Neuronal stem cell (in vitro differentiated cells): ENCODE measurements around the gene TAP1.

Source experiments
- DNase-seq: peaks from one replicate; pipeline ENCODE4 v3.0.0-alpha.2; 2013; ENCODE audit warnings: low spot score
- H2AFZ ChIP-seq: one replicate; pipeline ENCODE4 v1.6.1; 2013; ENCODE audit warnings: mild to moderate bottlenecking, low read length, inconsistent platforms
- H2AK5ac ChIP-seq: 2 replicates; pipeline ENCODE4 v1.6.1; 2013; ENCODE audit warnings: low read depth, mild to moderate bottlenecking, inconsistent platforms, low read length, moderate library complexity, mixed read lengths
- H2BK120ac ChIP-seq: 2 replicates; pipeline ENCODE4 v1.6.1; 2013; ENCODE audit warnings: low read depth, mild to moderate bottlenecking, inconsistent platforms, low read length, moderate library complexity, mixed read lengths
- H2BK12ac ChIP-seq: one replicate; pipeline ENCODE4 v1.6.1; 2013; ENCODE audit warnings: low read length, inconsistent platforms
- H2BK15ac ChIP-seq: 2 replicates; pipeline ENCODE4 v1.6.1; 2013; ENCODE audit warnings: mild to moderate bottlenecking, low read length, inconsistent platforms, mixed read lengths
- H2BK5ac ChIP-seq: one replicate; pipeline ENCODE4 v1.6.1; 2013; ENCODE audit warnings: inconsistent platforms, mild to moderate bottlenecking, low read length, moderate library complexity
- H3K14ac ChIP-seq: one replicate; pipeline ENCODE4 v1.6.1; 2013; ENCODE audit warnings: low read length, inconsistent platforms
- H3K18ac ChIP-seq: 2 replicates; pipeline ENCODE4 v1.6.1; 2013; ENCODE audit warnings: low read length, inconsistent platforms
- H3K23ac ChIP-seq: 2 replicates; pipeline ENCODE4 v1.6.1; 2013; ENCODE audit warnings: low read depth, mild to moderate bottlenecking, mixed read lengths, low read length, inconsistent platforms; ENCODE audit not compliant: poor library complexity
- H3K27ac ChIP-seq: replicated peaks from 3 replicates; pipeline ENCODE4 v1.5.1; 2013; ENCODE audit warnings: low read length, inconsistent platforms
- H3K27me3 ChIP-seq, 3 experiments: 2 replicates each; pipeline ENCODE4 v1.6.1; 2013; ENCODE audit warnings: low read length in 3 of 3, mild to moderate bottlenecking in 2 of 3, inconsistent platforms in 1 of 3, low read depth in 1 of 3, mixed read lengths in 1 of 3, moderate library complexity in 1 of 3; ENCODE audit not compliant: control insufficient read depth in 3 of 3, insufficient read depth in 3 of 3
- H3K36me3 ChIP-seq, 2 donors: replicated peaks in 1 of 2; 2 replicates each; pipeline ENCODE4 v1.6.1; 2013; ENCODE audit warnings: low read length in 2 of 2; ENCODE audit not compliant: control insufficient read depth in 2 of 2, insufficient read depth in 2 of 2
- H3K4ac ChIP-seq: 2 replicates; pipeline ENCODE4 v1.6.1; 2013; ENCODE audit warnings: inconsistent platforms, mild to moderate bottlenecking, low read length, moderate library complexity
- H3K4me1 ChIP-seq, 2 donors: 1 replicate in 1 of 2; 2 replicates in 1 of 2; pipeline ENCODE4 v1.6.1; 2013; ENCODE audit warnings: low read length in 2 of 2, low read depth in 1 of 2; ENCODE audit not compliant: control insufficient read depth in 2 of 2, insufficient read depth in 1 of 2
- H3K4me2 ChIP-seq: one replicate; pipeline ENCODE4 v1.6.1; 2013; ENCODE audit warnings: mild to moderate bottlenecking, low read length, inconsistent platforms; ENCODE audit not compliant: insufficient read depth, poor library complexity, severe bottlenecking
- H3K4me3 ChIP-seq, 2 donors: 2 replicates each; pipeline ENCODE4 v1.5.1; 2013; ENCODE audit warnings: low read length in 2 of 2, mild to moderate bottlenecking in 2 of 2, inconsistent platforms in 1 of 2, moderate library complexity in 1 of 2
- H3K79me1 ChIP-seq: one replicate; pipeline ENCODE4 v1.6.1; 2013; ENCODE audit warnings: low read depth, mild to moderate bottlenecking, inconsistent platforms, low read length, moderate library complexity
- H3K9ac ChIP-seq: one replicate; pipeline ENCODE4 v1.6.1; 2013; ENCODE audit warnings: mild to moderate bottlenecking, low read depth, low read length, inconsistent platforms; ENCODE audit not compliant: poor library complexity
- H3K9me3 ChIP-seq, 2 donors: replicated peaks in 1 of 2; 2 replicates each; pipeline versions ENCODE3 to v1.6.1; 2013; ENCODE audit warnings: low read length in 2 of 2, mild to moderate bottlenecking in 2 of 2, inconsistent platforms in 1 of 2, low read depth in 1 of 2, mixed read lengths in 1 of 2, moderate library complexity in 1 of 2; ENCODE audit not compliant: control insufficient read depth in 2 of 2, insufficient read depth in 1 of 2
- H4K8ac ChIP-seq: one replicate; pipeline ENCODE4 v1.6.1; 2013; ENCODE audit warnings: low read depth, mild to moderate bottlenecking, inconsistent platforms, low read length, moderate library complexity
- H4K91ac ChIP-seq: one replicate; pipeline ENCODE4 v1.6.1; 2013; ENCODE audit warnings: low read length, low read depth, mild to moderate bottlenecking, inconsistent platforms; ENCODE audit not compliant: poor library complexity
- WGBS, 2 donors: extraction: QIAGEN DNeasy Blood & Tissue Kit; methylation state at CpG; one replicate each; pipeline ENCODE4 v1.1.7; 2013; ENCODE audit warnings: missing lambda C conversion rate in 2 of 2, mixed read lengths in 1 of 2; ENCODE audit not compliant: insufficient read length in 2 of 2, insufficient replicate concordance in 1 of 2; ENCODE audit errors: extremely low coverage in 2 of 2; 5-methylcytosine and 5-hydroxymethylcytosine counted together

TAP1 gene

DNA sequence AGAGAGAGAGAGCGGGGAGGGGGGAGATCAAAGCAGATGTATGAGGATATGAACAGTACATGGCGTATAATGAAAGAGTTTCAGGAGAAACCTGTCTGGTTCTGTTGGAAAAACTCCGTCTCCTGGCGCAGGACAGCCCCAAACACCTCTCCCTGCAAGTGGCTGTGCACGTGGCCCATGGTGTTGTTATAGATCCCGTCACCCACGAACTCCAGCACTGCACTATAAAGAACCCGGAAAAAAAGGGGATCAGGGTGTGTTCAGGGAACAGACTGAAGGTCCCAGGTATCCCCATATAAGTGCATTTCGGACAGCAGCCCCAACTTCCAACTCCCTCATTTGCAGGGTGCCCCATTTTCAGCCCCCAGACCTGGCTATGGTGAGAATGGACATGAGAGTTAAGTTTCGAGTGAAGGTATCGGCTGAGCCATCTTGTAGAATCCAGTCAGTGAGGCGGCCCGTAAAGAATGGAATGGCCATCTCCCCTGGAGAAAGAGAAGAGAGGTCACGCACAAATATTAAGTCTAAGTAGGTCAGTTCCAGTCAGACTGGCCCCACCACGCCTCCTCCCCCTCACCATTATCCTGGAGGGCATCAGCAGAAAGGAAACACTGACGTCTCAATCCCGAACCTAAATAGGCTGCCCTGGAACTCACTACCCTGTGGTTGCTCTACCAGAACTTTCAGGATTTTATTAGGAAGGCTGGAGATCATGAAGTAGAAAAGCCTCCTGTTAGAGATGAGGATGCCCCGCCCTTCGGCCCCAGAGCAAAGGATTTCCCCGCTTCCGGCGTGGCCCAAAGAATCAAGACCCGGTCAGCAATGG, 1.3 kb downstream of the TAP1 start:
- H3K18ac ChIP-seq, result no peak overlapping the region
- no peak overlapping the region for H2AK5ac ChIP-seq
- H3K4me3 ChIP-seq, result peak overlapping the region; percentile 71 to 86
- no peaks in the 10 kb centered on the region for H3K9me3 ChIP-seq
- H3K4me1 ChIP-seq, result peaks cover 2 to 14% of the 10 kb centered on the region in 2 donors
- H3K4ac ChIP-seq, result no peak overlapping the region
- H3K4me2 ChIP-seq, result peak overlapping the region; percentile 99
- H3K9ac ChIP-seq, result peak overlapping the region; percentile 89
- no peak overlapping the region for H3K23ac ChIP-seq
- WGBS, 2 donors, result no CpG with 5 or more reads among the region's 23 CpGs
- peaks cover 6 to 94% (median 42%) of the 10 kb centered on the region in 3 experiments for H3K27me3 ChIP-seq
- H3K36me3 ChIP-seq, result no peaks in the 10 kb centered on the region
- no peak overlapping the region for H4K91ac ChIP-seq
- no peak overlapping the region for H2BK120ac ChIP-seq
- H3K79me1 ChIP-seq, result no peaks in the 10 kb centered on the region
- H2BK15ac ChIP-seq, result no peak overlapping the region
- H2BK12ac ChIP-seq, result no peak overlapping the region
- no peak overlapping the region for H4K8ac ChIP-seq
- peak overlapping the region; percentile 25 for H2BK5ac ChIP-seq
- no peak overlapping the region for H3K27ac ChIP-seq
- H2AFZ ChIP-seq, result peak overlapping the region; percentile 99
- no peak for DNase-seq
- no peak overlapping the region for H3K14ac ChIP-seq

DNA sequence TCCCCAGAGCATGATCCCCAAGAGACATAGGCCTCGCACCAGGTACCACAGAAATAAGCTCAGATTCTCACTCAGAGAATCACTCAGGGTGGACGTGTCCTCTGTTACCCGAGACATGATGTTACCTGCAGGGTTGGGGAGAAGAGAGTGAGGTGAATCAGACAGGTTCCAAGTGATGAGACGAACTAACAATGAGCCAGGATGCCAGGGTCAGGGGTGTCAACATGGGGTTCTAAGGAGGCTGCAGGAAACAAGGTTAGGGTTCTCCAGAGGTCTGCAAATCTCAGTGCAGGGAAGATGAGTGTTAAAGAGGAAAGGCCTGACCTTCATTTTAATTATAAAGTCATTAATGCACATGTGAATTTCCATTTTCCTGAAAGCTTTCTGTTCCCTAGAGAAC, 2.5 kb downstream of the TAP1 start:
- no peak overlapping the region for H3K4ac ChIP-seq
- no peak overlapping the region for H2AFZ ChIP-seq
- H3K79me1 ChIP-seq, result no peaks in the 10 kb centered on the region
- H3K4me1 ChIP-seq, result peaks cover 2 to 14% of the 10 kb centered on the region in 2 donors
- H3K18ac ChIP-seq, result no peak overlapping the region
- no peak for DNase-seq
- H3K27ac ChIP-seq, result no peak overlapping the region
- H3K27me3 ChIP-seq, result peaks cover 6 to 92% (median 41%) of the 10 kb centered on the region in 3 experiments
- H2BK5ac ChIP-seq, result no peak overlapping the region
- no peak overlapping the region for H3K14ac ChIP-seq
- H3K4me2 ChIP-seq, result no peak overlapping the region
- H2AK5ac ChIP-seq, result no peak overlapping the region
- no peaks in the 10 kb centered on the region for H3K36me3 ChIP-seq
- H3K9ac ChIP-seq, result no peak overlapping the region
- H3K9me3 ChIP-seq, result no peaks in the 10 kb centered on the region
- no peak overlapping the region for H2BK120ac ChIP-seq
- H2BK15ac ChIP-seq, result no peak overlapping the region
- H4K91ac ChIP-seq, result no peak overlapping the region
- H3K4me3 ChIP-seq, result no peak overlapping the region
- H3K23ac ChIP-seq, result no peak overlapping the region
- WGBS, 2 donors, result no CpG with 5 or more reads among the region's 4 CpGs
- no peak overlapping the region for H4K8ac ChIP-seq
- H2BK12ac ChIP-seq, result no peak overlapping the region

DNA sequence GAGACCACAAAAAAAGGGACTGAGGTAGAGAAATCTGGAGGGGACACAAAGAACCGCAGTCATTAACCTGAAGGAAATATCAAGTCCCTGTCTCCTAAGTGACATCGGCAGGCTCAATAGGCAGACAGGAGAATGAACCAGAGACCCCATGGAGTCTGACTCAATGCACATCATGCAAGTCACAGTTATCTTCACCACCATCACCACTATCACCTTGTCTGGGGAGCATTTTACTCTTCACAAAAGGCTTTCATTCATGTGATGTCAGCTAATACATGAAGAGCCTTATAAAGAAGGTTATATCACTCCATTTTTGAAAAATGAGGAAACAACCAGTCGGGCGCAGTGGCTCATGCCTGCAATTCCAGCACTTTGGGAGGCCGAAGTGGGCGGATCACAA, 4.4 kb downstream of the TAP1 start:
- Histone ChIP-seq H2BK120ac (no peak overlapping the region), H3K27me3 (peaks cover 6 to 87% (median 33%) of the 10 kb centered on the region in 3 experiments), H3K9ac (no peak overlapping the region), H3K4me3 (no peak overlapping the region), H3K4me1 (peaks cover 1 to 11% of the 10 kb centered on the region in 2 donors), H2BK12ac (no peak overlapping the region), H4K8ac (no peak overlapping the region), H3K23ac (no peak overlapping the region), H3K27ac (no peak overlapping the region), H2BK5ac (no peak overlapping the region), H2BK15ac (no peak overlapping the region), H3K4ac (no peak overlapping the region), H4K91ac (no peak overlapping the region), H3K9me3 (no peaks in the 10 kb centered on the region), H3K4me2 (no peak overlapping the region), H2AFZ (no peak overlapping the region), H3K36me3 (no peaks in the 10 kb centered on the region), H3K18ac (no peak overlapping the region), H3K79me1 (no peaks in the 10 kb centered on the region), H3K14ac (no peak overlapping the region), H2AK5ac (no peak overlapping the region)
- no CpG with 5 or more reads among the region's 6 CpGs for WGBS, 2 donors
- no peak for DNase-seq

DNA sequence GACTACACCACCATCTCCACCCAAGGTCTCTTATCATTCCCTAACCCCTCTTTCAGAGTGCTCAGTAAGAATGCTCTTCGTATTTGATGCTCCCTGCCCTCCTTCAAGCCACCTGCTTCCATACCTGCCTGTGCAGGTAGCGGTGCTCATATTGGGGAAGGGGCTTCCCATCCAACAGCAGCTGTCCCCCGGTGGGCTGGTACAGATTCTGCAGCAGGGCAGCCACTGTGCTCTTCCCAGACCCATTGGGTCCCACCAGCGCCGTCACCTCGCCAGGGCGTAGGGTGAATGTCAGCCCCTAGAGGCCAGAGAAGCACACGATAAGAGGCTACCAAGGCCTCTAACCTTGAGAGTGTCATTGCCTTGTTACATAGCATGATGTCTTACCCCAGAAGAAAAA, 5.7 kb downstream of the TAP1 start:
- no CpG with 5 or more reads among the region's 8 CpGs for WGBS, 2 donors
- Histone ChIP-seq H3K36me3 (no peaks in the 10 kb centered on the region), H2BK5ac (no peak overlapping the region), H2BK12ac (no peak overlapping the region), H2BK15ac (no peak overlapping the region), H3K4me2 (no peak overlapping the region), H2AFZ (no peak overlapping the region), H3K14ac (no peak overlapping the region), H4K91ac (no peak overlapping the region), H3K4me1 (peaks cover 1 to 4% of the 10 kb centered on the region in 2 donors), H3K18ac (no peak overlapping the region), H2BK120ac (no peak overlapping the region), H4K8ac (no peak overlapping the region), H3K27me3 (peaks cover 6 to 90% (median 38%) of the 10 kb centered on the region in 3 experiments), H3K27ac (no peak overlapping the region), H2AK5ac (no peak overlapping the region), H3K23ac (no peak overlapping the region), H3K4ac (no peak overlapping the region), H3K9ac (no peak overlapping the region), H3K4me3 (no peak overlapping the region), H3K79me1 (no peaks in the 10 kb centered on the region), H3K9me3 (peaks cover 0 to 1% of the 10 kb centered on the region in 2 donors)
- DNase-seq, result no peak
